Neural crest cell (in vitro differentiated cells): ENCODE measurements around the gene FRYL. TPM values are rescaled to one million over a fixed set of nuclear protein-coding genes. Genes with fewer than 3 reads are reported as not detected.
"Not testable (repeated sequence)": the region's sequence is repeated elsewhere in the genome, so short reads cannot be mapped to it uniquely, and the experiment has no call there.

Source experiments
- DNase-seq: peaks from one replicate; pipeline ENCODE4 v3.0.0; 2021; ENCODE audit warnings: low read depth, mixed read lengths, low spot score
- H3K27ac Mint-ChIP-seq: one replicate; pipeline ENCODE4 v1.8.0; 2021; ENCODE audit warnings: mild to moderate bottlenecking, mixed read lengths; ENCODE audit not compliant: unreplicated experiment
- H3K27me3 Mint-ChIP-seq: 2 replicates; pipeline ENCODE4 v1.8.0; 2021; ENCODE audit warnings: low read depth, mild to moderate bottlenecking, mixed read lengths
- H3K36me3 Mint-ChIP-seq: 2 replicates; pipeline ENCODE4 v1.8.0; 2021; ENCODE audit warnings: low read depth, mild to moderate bottlenecking, mixed read lengths
- H3K4me1 Mint-ChIP-seq: 2 replicates; pipeline ENCODE4 v1.8.0; 2021; ENCODE audit warnings: mixed read lengths
- H3K4me3 Mint-ChIP-seq: one replicate; pipeline ENCODE4 v1.8.0; 2021; ENCODE audit warnings: mild to moderate bottlenecking, mixed read lengths
- H3K9me3 Mint-ChIP-seq: 2 replicates; pipeline ENCODE4 v1.8.0; 2021; ENCODE audit warnings: mixed read lengths
- total RNA-seq: library from RNA; stranded (reverse); gene quantifications from 2 replicates; pipeline ENCODE4 v1.2.1, GENCODE V29; 2021
- TF ChIP-seq, protein P1 (sequence below): fragments of 200-600 bp; sonication (generic); conservative IDR thresholded peaks from 2 replicates; pipeline ENCODE4 v1.5.0; 2021; ENCODE audit warnings: antibody characterized with exemption, mild to moderate bottlenecking

The FRYL gene
- total RNA-seq, 1 donor from 2014 or later, result 48.7 TPM

DNA sequence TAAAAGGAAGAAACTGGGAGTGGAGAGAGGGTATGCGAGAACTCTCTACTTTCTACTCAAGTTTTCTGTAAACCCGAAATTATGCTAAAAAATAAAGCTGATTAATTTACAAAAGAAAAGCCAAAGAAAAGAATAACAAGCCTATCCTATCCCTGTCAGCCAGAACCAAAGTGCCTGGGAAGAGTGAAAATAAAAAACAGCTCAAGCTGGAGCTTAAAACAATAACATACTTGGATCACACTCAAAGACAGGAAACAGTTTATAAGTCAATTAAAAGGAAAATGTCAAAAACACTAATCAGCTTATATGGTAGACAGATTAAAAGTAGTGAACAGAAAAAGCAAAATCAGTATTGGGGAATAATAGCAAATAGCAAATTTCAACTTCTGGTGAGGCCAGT, 139.4 kb downstream of the FRYL start:
- no peaks in the 10 kb centered on the region for H3K4me1 Mint-ChIP-seq
- no peaks in the 10 kb centered on the region for H3K27me3 Mint-ChIP-seq
- TF ChIP-seq, protein P1, sequence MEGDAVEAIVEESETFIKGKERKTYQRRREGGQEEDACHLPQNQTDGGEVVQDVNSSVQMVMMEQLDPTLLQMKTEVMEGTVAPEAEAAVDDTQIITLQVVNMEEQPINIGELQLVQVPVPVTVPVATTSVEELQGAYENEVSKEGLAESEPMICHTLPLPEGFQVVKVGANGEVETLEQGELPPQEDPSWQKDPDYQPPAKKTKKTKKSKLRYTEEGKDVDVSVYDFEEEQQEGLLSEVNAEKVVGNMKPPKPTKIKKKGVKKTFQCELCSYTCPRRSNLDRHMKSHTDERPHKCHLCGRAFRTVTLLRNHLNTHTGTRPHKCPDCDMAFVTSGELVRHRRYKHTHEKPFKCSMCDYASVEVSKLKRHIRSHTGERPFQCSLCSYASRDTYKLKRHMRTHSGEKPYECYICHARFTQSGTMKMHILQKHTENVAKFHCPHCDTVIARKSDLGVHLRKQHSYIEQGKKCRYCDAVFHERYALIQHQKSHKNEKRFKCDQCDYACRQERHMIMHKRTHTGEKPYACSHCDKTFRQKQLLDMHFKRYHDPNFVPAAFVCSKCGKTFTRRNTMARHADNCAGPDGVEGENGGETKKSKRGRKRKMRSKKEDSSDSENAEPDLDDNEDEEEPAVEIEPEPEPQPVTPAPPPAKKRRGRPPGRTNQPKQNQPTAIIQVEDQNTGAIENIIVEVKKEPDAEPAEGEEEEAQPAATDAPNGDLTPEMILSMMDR, result no peak
- H3K27ac Mint-ChIP-seq, result no peak overlapping the region
- H3K9me3 Mint-ChIP-seq, result no peaks in the 10 kb centered on the region
- no peak overlapping the region for H3K4me3 Mint-ChIP-seq
- peaks cover 4% of the 10 kb centered on the region for H3K36me3 Mint-ChIP-seq
- no peak for DNase-seq

DNA sequence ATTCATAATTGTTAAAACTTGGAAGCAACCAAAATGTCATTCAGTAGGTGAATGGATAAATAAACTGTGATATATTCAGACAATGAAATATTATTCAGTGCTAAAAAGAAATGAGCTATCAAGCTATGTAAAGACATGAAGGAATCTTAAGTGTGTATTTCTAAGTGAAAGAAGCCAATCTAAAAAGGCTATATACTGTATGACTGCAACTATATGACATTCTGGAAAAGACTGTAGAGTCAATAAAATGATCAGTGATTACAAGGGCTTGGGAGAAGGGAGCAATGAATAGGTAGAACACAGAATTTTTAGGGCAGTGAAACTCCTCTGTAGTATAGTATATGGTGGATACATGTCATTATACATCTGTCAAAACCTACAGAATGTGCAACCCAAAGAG, 139.9 kb downstream of the FRYL start:
- Mint-ChIP-seq H3K4me3 (no peak overlapping the region), H3K27ac (no peak overlapping the region), H3K4me1 (no peaks in the 10 kb centered on the region), H3K27me3 (no peaks in the 10 kb centered on the region), H3K9me3 (no peaks in the 10 kb centered on the region), H3K36me3 (peaks cover 4% of the 10 kb centered on the region)
- no peak for DNase-seq
- TF ChIP-seq, protein P1, result no peak

DNA sequence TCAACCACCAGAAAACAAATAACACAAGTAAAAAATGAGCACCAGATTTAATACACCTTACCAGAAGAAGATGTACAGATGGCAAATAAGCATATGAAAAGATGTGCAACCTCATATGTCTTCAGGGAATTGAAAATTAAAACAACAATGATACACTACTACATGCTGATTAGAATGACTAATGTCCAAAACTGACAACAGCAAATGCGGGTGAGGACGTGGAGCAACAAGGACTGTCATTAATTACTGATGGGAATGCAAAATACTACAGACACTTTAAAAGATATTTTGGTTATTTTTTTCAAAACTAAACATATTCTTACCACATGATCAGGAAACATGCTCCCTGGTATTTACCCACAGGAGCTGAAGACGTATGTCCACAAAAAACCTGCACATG, 140.3 kb downstream of the FRYL start:
- Mint-ChIP-seq H3K9me3 (no peaks in the 10 kb centered on the region), H3K4me3 (no peak overlapping the region)

DNA sequence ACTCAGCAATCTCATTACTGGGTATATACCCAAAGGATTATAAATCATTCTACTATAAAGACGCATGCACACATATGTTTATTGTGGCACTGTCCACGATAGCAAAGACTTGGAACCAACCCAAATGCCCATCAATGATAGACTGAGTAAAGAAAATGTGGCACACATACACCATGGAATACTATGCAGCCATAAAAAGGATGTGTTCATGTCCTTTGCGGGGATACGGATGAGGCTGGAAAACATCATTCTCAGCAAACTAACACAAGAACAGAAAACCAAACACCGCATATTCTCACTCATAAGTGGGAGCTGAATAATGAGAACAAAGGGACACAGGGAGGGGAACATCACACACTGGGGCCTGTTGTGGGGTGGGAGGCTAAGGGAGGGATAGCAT, 141.5 kb downstream of the FRYL start:
- not testable (repeated sequence) for H3K4me1 Mint-ChIP-seq, H3K9me3 Mint-ChIP-seq, H3K4me3 Mint-ChIP-seq, H3K27ac Mint-ChIP-seq, H3K36me3 Mint-ChIP-seq, H3K27me3 Mint-ChIP-seq, DNase-seq

More for the DNA sequence above, 140.3 kb downstream of the FRYL start:
- no peak for DNase-seq
- Mint-ChIP-seq H3K4me1 (no peaks in the 10 kb centered on the region), H3K27me3 (no peaks in the 10 kb centered on the region), H3K27ac (no peak overlapping the region), H3K36me3 (peaks cover 4% of the 10 kb centered on the region)
- TF ChIP-seq, protein P1, result no peak

DNA sequence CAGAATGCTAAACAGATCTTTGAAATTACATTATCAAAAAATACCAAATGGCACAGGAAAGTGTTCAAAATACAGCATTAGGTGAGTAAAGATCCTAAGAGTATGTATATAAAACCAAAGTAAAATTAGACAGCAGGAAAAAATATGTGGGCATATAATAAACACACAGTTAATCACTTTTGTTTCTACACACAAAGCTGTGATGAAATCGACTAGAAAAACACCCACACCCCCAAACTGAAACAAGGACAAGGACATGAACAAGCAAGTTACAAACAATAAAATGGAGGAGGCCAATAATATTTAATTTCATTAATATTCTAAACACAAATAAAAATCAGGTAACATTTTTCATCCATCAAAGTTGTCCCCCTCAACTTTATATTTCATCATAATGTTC, 143.2 kb downstream of the FRYL start:
- no peak overlapping the region for H3K27ac Mint-ChIP-seq

DNA sequence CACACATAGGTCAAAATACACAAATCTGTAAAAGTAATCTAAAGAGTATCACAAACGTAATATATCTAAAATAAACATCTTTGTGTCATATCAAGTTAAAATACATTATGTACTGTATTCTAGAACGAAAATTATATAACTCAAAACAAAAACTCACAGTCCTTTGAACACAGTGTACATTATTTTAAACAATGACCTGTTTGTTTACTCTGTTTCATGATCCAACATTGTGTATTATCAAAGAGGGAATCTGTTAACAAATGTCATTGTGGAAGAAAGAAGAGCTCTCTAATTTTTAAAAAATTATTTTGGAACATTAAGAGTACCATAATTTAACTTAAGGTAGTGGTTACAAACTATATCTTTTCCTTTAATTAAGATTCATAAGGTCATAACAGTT, 144.1 kb downstream of the FRYL start:
- DNase-seq, result no peak
- H3K9me3 Mint-ChIP-seq, result no peaks in the 10 kb centered on the region
- peaks cover 4% of the 10 kb centered on the region for H3K36me3 Mint-ChIP-seq
- H3K27me3 Mint-ChIP-seq, result no peaks in the 10 kb centered on the region
- H3K4me1 Mint-ChIP-seq, result no peaks in the 10 kb centered on the region
- TF ChIP-seq, protein P1, result no peak
- no peak overlapping the region for H3K27ac Mint-ChIP-seq
- H3K4me3 Mint-ChIP-seq, result no peak overlapping the region

More for the DNA sequence above, 143.2 kb downstream of the FRYL start:
- no peaks in the 10 kb centered on the region for H3K4me1 Mint-ChIP-seq
- TF ChIP-seq, protein P1, result no peak
- H3K27me3 Mint-ChIP-seq, result no peaks in the 10 kb centered on the region
- DNase-seq, result no peak
- H3K36me3 Mint-ChIP-seq, result peaks cover 4% of the 10 kb centered on the region
- H3K4me3 Mint-ChIP-seq, result no peak overlapping the region
- no peaks in the 10 kb centered on the region for H3K9me3 Mint-ChIP-seq
